Type B pancreatic cell (in vitro differentiated cells): ENCODE data around the gene LTBP3. TPM values are rescaled to one million over a fixed set of nuclear protein-coding genes. Genes with fewer than 3 reads are reported as not detected.

Source experiments
- DNase-seq: peaks from one replicate; pipeline ENCODE4 v3.0.0; 2021; ENCODE audit warnings: mixed read lengths; ENCODE audit not compliant: unreplicated experiment; ENCODE audit errors: extremely low spot score
- H3K27ac Mint-ChIP-seq: 2 replicates; pipeline ENCODE4 v1.8.0; 2021; ENCODE audit warnings: mild to moderate bottlenecking, mixed read lengths
- H3K27me3 Mint-ChIP-seq: 2 replicates; pipeline ENCODE4 v1.8.0; 2021; ENCODE audit warnings: mixed read lengths
- H3K36me3 Mint-ChIP-seq: 2 replicates; pipeline ENCODE4 v1.8.0; 2021; ENCODE audit warnings: mixed read lengths
- H3K4me1 Mint-ChIP-seq: one replicate; pipeline ENCODE4 v1.8.0; 2021; ENCODE audit warnings: mixed read lengths; ENCODE audit not compliant: unreplicated experiment
- H3K4me3 Mint-ChIP-seq: 2 replicates; pipeline ENCODE4 v1.8.0; 2021; ENCODE audit warnings: mild to moderate bottlenecking, mixed read lengths
- H3K9me3 Mint-ChIP-seq: 2 replicates; pipeline ENCODE4 v1.8.0; 2021; ENCODE audit warnings: mixed read lengths
- total RNA-seq: library from RNA; stranded (reverse); gene quantifications from 2 replicates; pipeline ENCODE4 v1.2.1, GENCODE V29; 2021; ENCODE audit warnings: low replicate concordance
- TF ChIP-seq, protein P1 (sequence below): fragments of 200-600 bp; sonication (generic); conservative IDR thresholded peaks from 2 replicates; pipeline ENCODE4 v1.5.0; 2021; ENCODE audit warnings: antibody characterized with exemption, mild to moderate bottlenecking

LTBP3 gene
- total RNA-seq, 1 donor from 2014 or later = 71.8 TPM

DNA sequence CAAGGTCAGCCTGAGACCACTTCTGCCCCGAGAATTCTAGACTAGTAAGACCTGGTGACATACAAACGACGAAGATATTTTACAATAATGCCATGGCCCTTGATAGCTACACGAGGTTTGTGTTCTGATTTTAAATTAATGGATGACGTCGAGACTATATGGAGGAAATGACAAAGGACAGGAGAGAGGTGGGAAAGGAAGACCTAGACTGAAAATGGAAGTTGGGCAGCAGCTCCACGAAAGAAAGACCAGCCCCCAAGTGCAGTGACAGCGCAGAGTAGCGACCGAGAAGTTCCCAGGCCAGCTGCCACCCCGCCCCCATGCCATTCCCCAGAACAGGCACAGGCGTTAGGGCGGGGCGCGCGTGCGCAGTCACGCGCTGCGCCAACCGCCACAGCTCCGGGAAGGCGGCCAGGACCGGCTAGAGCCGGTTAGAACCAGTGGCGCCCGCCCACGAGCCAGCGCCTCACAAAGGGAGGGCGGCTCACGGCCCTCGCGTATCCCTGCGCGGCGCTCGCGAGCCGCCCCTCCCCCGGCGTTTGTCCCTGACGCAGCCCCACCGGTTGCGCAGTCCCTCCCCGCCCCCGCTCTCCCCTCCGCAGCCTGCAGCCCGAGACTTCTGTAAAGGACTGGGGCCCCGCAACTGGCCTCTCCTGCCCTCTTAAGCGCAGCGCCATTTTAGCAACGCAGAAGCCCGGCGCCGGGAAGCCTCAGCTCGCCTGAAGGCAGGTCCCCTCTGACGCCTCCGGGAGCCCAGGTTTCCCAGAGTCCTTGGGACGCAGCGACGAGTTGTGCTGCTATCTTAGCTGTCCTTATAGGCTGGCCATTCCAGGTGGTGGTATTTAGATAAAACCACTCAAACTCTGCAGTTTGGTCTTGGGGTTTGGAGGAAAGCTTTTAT, 60.8 kb downstream of the LTBP3 start:
- Mint-ChIP-seq H3K27ac (no peak overlapping the region), H3K4me3 (no peak overlapping the region)

DNA sequence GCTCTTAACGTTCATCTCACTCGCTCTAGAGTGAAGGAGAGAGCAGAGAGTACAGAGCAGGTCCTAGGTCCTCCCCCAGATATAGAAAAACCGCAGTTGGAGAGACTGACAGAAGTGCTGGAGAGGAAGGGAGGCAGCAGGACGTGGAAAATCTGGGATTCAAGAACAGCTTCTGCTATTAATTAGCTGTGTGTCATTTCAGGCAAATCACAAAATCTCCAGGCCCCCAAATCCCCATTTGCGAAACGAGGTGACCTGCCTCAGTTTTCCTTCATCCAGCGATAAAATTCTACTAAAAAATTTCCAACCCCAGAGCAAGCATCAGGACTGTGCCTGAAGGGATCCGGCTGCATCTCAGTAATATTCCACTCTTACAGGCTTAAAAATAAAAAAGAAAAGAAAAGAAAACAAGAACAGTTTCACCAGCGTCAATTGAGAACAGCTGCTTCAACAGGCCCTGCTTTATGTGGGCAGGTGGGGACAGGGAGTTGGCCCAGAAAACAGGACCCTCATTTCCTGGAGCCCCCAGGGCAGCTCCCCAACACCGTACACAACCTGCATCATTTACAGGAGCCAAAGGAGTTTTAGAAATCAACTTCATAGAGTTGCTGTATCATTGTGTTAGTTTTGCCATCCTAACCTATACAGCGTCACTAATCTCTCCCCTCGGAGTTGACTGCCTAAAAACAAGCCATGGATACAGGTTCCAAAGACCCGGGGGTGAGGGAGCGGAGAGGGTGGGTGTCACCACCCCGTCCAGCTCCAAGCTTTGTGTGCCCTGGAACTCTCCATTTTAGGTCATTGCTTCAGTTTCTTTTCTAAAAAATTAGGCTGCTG, 61.6 kb downstream of the LTBP3 start:
- no peaks in the 10 kb centered on the region for H3K36me3 Mint-ChIP-seq
- no peak overlapping the region for H3K27ac Mint-ChIP-seq
- DNase-seq = no peak
- H3K4me3 Mint-ChIP-seq = no peak overlapping the region
- H3K27me3 Mint-ChIP-seq = peaks cover 2% of the 10 kb centered on the region
- H3K4me1 Mint-ChIP-seq = peaks cover 42% of the 10 kb centered on the region
- no peaks in the 10 kb centered on the region for H3K9me3 Mint-ChIP-seq
- TF ChIP-seq, protein P1, sequence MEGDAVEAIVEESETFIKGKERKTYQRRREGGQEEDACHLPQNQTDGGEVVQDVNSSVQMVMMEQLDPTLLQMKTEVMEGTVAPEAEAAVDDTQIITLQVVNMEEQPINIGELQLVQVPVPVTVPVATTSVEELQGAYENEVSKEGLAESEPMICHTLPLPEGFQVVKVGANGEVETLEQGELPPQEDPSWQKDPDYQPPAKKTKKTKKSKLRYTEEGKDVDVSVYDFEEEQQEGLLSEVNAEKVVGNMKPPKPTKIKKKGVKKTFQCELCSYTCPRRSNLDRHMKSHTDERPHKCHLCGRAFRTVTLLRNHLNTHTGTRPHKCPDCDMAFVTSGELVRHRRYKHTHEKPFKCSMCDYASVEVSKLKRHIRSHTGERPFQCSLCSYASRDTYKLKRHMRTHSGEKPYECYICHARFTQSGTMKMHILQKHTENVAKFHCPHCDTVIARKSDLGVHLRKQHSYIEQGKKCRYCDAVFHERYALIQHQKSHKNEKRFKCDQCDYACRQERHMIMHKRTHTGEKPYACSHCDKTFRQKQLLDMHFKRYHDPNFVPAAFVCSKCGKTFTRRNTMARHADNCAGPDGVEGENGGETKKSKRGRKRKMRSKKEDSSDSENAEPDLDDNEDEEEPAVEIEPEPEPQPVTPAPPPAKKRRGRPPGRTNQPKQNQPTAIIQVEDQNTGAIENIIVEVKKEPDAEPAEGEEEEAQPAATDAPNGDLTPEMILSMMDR = no peak

More for the DNA sequence above, 60.8 kb downstream of the LTBP3 start:
- peaks cover 9% of the 10 kb centered on the region for H3K27me3 Mint-ChIP-seq
- peak; percentile 99 for DNase-seq
- peaks cover 34% of the 10 kb centered on the region for H3K4me1 Mint-ChIP-seq
- no peaks in the 10 kb centered on the region for H3K9me3 Mint-ChIP-seq
- H3K36me3 Mint-ChIP-seq = no peaks in the 10 kb centered on the region
- TF ChIP-seq, protein P1 = no peak

DNA sequence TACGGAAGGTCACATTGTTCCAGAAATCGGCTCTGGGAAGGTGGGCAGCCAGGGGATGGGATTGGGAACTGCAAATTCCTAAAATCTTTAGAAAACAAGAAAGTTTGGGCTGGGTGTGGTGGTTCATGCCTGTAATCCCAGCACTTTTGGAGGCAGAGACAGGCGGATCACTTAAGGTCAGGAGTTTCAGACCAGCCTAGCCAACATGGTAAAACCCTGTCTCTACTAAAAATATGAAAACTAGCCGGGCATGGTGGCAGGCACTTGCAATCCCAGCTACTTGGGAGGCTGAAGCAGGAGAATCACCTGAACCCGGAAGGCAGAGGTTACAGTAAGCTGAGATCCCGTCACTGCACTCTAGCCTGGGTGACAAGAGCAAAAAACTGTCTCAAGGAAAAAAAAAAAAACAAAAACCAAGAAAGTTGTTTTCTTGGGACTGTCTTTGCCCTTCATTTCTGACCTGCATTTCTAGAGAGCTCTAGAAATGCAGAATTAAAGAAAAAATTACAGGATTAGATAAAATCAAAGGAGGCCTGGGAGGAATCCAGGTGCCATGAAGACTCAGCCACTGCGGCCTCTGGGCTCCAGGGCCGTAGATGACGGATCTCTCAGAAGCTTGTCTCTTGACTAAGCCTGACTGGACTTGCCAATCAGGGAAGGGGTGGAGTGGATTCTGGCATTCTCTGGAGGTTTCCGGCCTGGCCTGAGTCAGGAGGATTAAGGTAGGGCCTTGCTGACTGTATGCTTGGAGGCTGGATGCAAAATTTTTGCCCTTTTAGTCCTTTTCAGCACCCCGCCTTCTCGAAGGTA, 64.6 kb downstream of the LTBP3 start:
- Mint-ChIP-seq H3K27me3 (no peaks in the 10 kb centered on the region), H3K4me3 (peak overlapping the region; percentile 71), H3K4me1 (peaks cover 68% of the 10 kb centered on the region), H3K9me3 (no peaks in the 10 kb centered on the region), H3K36me3 (no peaks in the 10 kb centered on the region), H3K27ac (peak overlapping the region; percentile 91)
- no peak for DNase-seq
- TF ChIP-seq, protein P1 = no peak

DNA sequence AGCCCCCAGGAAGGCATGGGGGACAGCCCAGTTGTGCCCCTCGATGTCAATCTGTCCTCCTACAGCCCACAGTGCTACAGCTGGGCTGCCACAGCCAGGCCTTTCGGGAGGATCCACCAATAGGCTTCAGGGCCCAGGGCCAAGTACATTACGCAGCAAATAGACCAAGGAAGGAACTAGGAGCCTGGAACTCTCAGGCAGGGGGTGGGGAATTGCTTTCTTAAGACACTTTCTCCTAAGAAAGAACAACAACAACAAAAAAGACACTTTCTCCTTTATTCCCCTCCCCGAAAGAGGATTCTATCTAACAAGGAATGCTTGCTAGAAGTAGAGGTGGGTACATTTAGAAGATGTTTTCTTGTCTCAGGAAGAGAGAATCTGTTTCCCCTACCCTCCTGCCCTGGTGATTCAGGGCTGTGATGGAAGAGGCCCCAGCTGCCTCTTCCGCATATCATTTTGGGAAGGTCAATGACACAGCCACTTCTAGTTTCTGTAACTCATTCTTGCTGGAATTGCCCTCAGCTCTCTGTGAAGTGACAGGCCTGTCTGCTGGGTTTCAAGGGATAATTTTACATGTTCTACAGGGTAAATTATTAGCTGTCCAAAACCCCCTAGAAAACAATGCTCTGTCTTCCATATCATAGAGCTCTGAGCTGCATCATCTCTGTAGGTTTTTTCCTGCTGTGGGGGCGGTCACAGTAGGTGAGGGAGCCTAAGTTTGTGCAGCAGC, 65.4 kb downstream of the LTBP3 start:
- peak overlapping the region; percentile 91 for H3K27ac Mint-ChIP-seq

More for the DNA sequence above, 65.4 kb downstream of the LTBP3 start:
- no peaks in the 10 kb centered on the region for H3K27me3 Mint-ChIP-seq
- H3K4me1 Mint-ChIP-seq = peaks cover 75% of the 10 kb centered on the region
- H3K36me3 Mint-ChIP-seq = no peaks in the 10 kb centered on the region
- H3K4me3 Mint-ChIP-seq = peak overlapping the region; percentile 71
- no peaks in the 10 kb centered on the region for H3K9me3 Mint-ChIP-seq
- TF ChIP-seq, protein P1 = no peak
- no peak for DNase-seq
